Epithelial cell of proximal tubule (primary cell): Measurements from ENCODE around the gene ADARB2. TPM values are rescaled to one million over a fixed set of nuclear protein-coding genes. Genes with fewer than 3 reads are reported as not detected.

Source experiments
- DNase-seq: peaks from one replicate; pipeline ENCODE4 v3.0.0-alpha.2; 2011; ENCODE audit warnings: low read depth
- H3K4me3 ChIP-seq: 2 replicates; pipeline ENCODE4 v1.5.1; 2011; ENCODE audit warnings: low read depth, mild to moderate bottlenecking, low read length
- CTCF ChIP-seq: conservative IDR thresholded peaks from 2 replicates; pipeline ENCODE4 v1.5.1; 2012; ENCODE audit warnings: low read depth, mild to moderate bottlenecking, low read length
- total RNA-seq: library from RNA; depleted of rRNA; stranded (reverse); fragments of >200 nt; gene quantifications from 2 replicates; pipeline ENCODE4 v1.2.3, GENCODE V29; 2015

Gene ADARB2
- total RNA-seq, 1 donor from 2014 or later, result 0.63 TPM

- H3K4me3 ChIP-seq, result no peak overlapping the region
- TF ChIP-seq CTCF, result no peak
- no peak for DNase-seq
Measured at GRCh38 chr10:1206601-1207000, 530.7 kb downstream of the ADARB2 start.

GRCh38 chr10:1206101-1206500, 531.2 kb downstream of the ADARB2 start:
- no peak for TF ChIP-seq CTCF
- no peak overlapping the region for H3K4me3 ChIP-seq
- no peak for DNase-seq

GRCh38 chr10:1205450-1206030, 531.8 kb downstream of the ADARB2 start:
- DNase-seq, result no peak
- no peak overlapping the region for H3K4me3 ChIP-seq
- TF ChIP-seq CTCF, result no peak

DNA sequence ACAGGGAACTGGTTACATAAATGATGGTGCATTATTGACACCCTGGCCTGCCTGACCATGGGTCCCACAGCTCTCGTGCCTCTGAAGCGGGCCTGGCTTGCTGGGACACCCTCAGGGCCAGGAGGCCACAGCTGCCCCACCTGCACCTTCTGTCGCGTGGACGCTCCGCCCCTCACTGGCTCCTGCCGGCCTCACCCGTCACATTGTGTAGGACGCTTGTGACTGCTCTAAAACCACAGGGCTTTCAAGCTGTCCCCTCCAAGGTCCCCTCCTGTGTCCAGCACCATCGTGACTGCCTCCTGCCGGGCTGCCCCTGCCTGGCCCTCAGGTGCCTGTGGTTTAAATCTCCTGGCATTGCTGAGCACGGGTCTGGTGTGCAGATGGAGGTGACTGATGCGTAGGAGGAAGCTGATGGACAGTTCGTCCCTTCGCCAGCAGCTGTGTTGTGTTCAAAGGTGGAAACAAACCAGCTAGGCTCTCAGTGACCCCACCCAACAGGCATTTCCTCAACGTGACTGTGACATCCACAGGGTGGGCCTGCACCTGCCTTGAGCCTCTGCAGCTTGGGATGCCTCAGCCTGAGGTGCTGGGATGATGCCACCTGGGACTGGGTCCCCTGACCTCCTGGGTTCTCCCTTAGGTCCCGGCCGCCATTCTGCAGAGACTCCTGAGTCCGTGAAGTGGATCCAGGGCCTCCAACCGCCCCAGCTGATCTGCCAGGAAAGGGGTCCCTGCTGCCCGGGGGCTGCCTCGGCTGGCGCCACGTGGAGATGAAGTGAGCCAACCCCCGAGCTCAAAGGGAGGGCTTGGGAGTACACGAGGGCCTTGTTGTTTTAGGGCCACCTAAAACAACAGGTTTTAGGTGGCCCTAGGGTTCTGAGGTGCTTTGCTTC, 532.6 kb downstream of the ADARB2 start:
- no peak overlapping the region for H3K4me3 ChIP-seq
- no peak for DNase-seq

GRCh38 chr10:1203704-1204103, 533.6 kb downstream of the ADARB2 start:
- no peak overlapping the region for H3K4me3 ChIP-seq
- TF ChIP-seq CTCF, result no peak

More for the DNA sequence above, 532.6 kb downstream of the ADARB2 start:
- TF ChIP-seq CTCF, result no peak

GRCh38 chr10:1203216-1203615, 534.1 kb downstream of the ADARB2 start:
- DNase-seq, result no peak
- no peak overlapping the region for H3K4me3 ChIP-seq
- TF ChIP-seq CTCF, result no peak

More at GRCh38 chr10:1203704-1204103, 533.6 kb downstream of the ADARB2 start:
- no peak for DNase-seq
